SK-N-SH (cell line): ENCODE measurements around the gene DCBLD1. TPM values are rescaled to one million over a fixed set of nuclear protein-coding genes. Genes with fewer than 3 reads are reported as not detected.

Source experiments
- CTCF ChIA-PET: fragments of 300-600, 350-600 bp; formaldehyde crosslinking; extraction: SDS; loops from one replicate; lab custom pipeline; 2021; lab: Yijun Ruan, JAX
- POLR2A ChIA-PET: fragments of 350-600 bp; sonication (Branson Sonifier 250); formaldehyde crosslinking; extraction: SDS; loops from one replicate; lab custom pipeline; 2020; ENCODE audit warnings: antibody characterized with exemption, inconsistent platforms; lab: Yijun Ruan, JAX
- DNase-seq: peaks from one replicate; pipeline ENCODE4 v3.0.0; 2012
- H2AFZ ChIP-seq: fragments of 200-600 bp; sonication (generic); 2 replicates; pipeline ENCODE4 v1.8.1; 2016; ENCODE audit warnings: antibody characterized with exemption, mild to moderate bottlenecking, low read depth
- H3F3A ChIP-seq: fragments of 200-600 bp; sonication (generic); replicated peaks from 2 replicates; pipeline ENCODE3; 2016; ENCODE audit warnings: antibody characterized with exemption, mild to moderate bottlenecking; ENCODE audit not compliant: insufficient read depth
- H3K27ac ChIP-seq, 2 experiments: fragments of 200-500 bp in 1 of 2; fragments of 200-600 bp in 1 of 2; sonication (Bioruptor generic) in 1 of 2; sonication (generic), shearing (Covaris generic) in 1 of 2; 2 replicates each; pipeline versions ENCODE4 v1.5.1 to v1.6.1; 2014 to 2016; ENCODE audit warnings: low read depth in 2 of 2, inconsistent platforms in 1 of 2, low read length in 1 of 2, mild to moderate bottlenecking in 1 of 2, mixed read lengths in 1 of 2
- H3K27me3 ChIP-seq: fragments of 200-600 bp; sonication (generic), shearing (Covaris generic); 2 replicates; pipeline ENCODE4 v1.6.1; 2016; ENCODE audit warnings: mixed run types; ENCODE audit not compliant: insufficient read depth
- H3K36me3 ChIP-seq, 2 experiments: fragments of 200-500 bp in 1 of 2; fragments of 200-600 bp in 1 of 2; sonication (Bioruptor generic) in 1 of 2; sonication (generic) in 1 of 2; replicated peaks in 1 of 2; 2 replicates each; pipeline versions ENCODE3 to v1.5.1; 2014 to 2016; ENCODE audit warnings: low read length in 1 of 2, mild to moderate bottlenecking in 1 of 2; ENCODE audit not compliant: insufficient read depth in 2 of 2, control insufficient read depth in 1 of 2
- H3K4me1 ChIP-seq, 2 experiments: fragments of 200-500 bp in 1 of 2; fragments of 200-600 bp in 1 of 2; sonication (Bioruptor generic) in 1 of 2; sonication (generic), shearing (Covaris generic) in 1 of 2; 2 replicates each; pipeline versions ENCODE4 v1.5.1 to v1.6.1; 2014 to 2016; ENCODE audit warnings: low read depth in 1 of 2, low read length in 1 of 2, mixed run types in 1 of 2; ENCODE audit not compliant: insufficient read depth in 2 of 2, control insufficient read depth in 1 of 2
- H3K4me2 ChIP-seq: fragments of 200-600 bp; sonication (generic), shearing (Covaris generic); 2 replicates; pipeline ENCODE4 v1.6.1; 2017; ENCODE audit warnings: mixed run types
- H3K4me3 ChIP-seq, 2 experiments: fragments of 200-500 bp in 1 of 2; fragments of 200-600 bp in 1 of 2; sonication (Bioruptor generic) in 1 of 2; sonication (generic), shearing (Covaris generic) in 1 of 2; 2 replicates each; pipeline versions ENCODE4 v1.5.1 to v1.8.1; 2014 to 2016; ENCODE audit warnings: low read depth in 2 of 2, inconsistent platforms in 1 of 2, low read length in 1 of 2, mild to moderate bottlenecking in 1 of 2, mixed read lengths in 1 of 2, moderate library complexity in 1 of 2
- H3K79me2 ChIP-seq: fragments of 200-600 bp; sonication (generic); 2 replicates; pipeline ENCODE4 v1.8.1; 2017; ENCODE audit warnings: mild to moderate bottlenecking; ENCODE audit not compliant: insufficient read depth
- H3K9ac ChIP-seq: fragments of 200-600 bp; sonication (generic); 2 replicates; pipeline ENCODE4 v1.6.1; 2017; ENCODE audit warnings: mixed run types
- H3K9me2 ChIP-seq: fragments of 200-600 bp; sonication (generic); 2 replicates; pipeline ENCODE4 v1.6.1; 2017; ENCODE audit warnings: mixed run types
- H3K9me3 ChIP-seq: fragments of 200-600 bp; sonication (generic); 2 replicates; pipeline ENCODE4 v1.6.1; 2017; ENCODE audit warnings: mixed run types, mild to moderate bottlenecking, moderate library complexity
- H4K20me1 ChIP-seq: fragments of 200-600 bp; sonication (generic); 2 replicates; pipeline ENCODE4 v1.6.1; 2017; ENCODE audit warnings: mild to moderate bottlenecking, mixed run types; ENCODE audit not compliant: insufficient read depth
- CHD2 ChIP-seq: fragments of 150-350 bp; IDR thresholded peaks from 2 replicates; pipeline ENCODE4 v1.6.1; 2018; ENCODE audit warnings: low read length; ENCODE audit not compliant: partially characterized antibody
- ELF1 ChIP-seq: IDR thresholded peaks from 2 replicates; pipeline ENCODE4 v1.4.0; 2012
- FOSL2 ChIP-seq: IDR thresholded peaks from 2 replicates; pipeline ENCODE4 v1.4.0; 2012; ENCODE audit warnings: low read depth, mild to moderate bottlenecking, moderate library complexity, borderline replicate concordance
- FOXJ3 ChIP-seq: sonication (generic); formaldehyde crosslinking; IDR thresholded peaks from 2 replicates; pipeline ENCODE4 v1.5.1; 2020; ENCODE audit warnings: mild to moderate bottlenecking, missing genetic modification reagents
- GABPA ChIP-seq: IDR thresholded peaks from 2 replicates; pipeline ENCODE4 v1.4.0; 2012; ENCODE audit warnings: low read depth, mild to moderate bottlenecking
- IRF3 ChIP-seq: fragments of 150-350 bp; IDR thresholded peaks from 2 replicates; pipeline ENCODE4 v1.6.1; 2016; ENCODE audit warnings: mild to moderate bottlenecking, low read depth, low read length
- JUND ChIP-seq: IDR thresholded peaks from 2 replicates; pipeline ENCODE4 v1.4.0; 2012
- MEF2A ChIP-seq: IDR thresholded peaks from 2 replicates; pipeline ENCODE4 v1.4.0; 2012; ENCODE audit warnings: low read depth, borderline replicate concordance
- POLR2AphosphoS5 ChIP-seq: IDR thresholded peaks from 2 replicates; pipeline ENCODE4 v1.6.1; 2012; ENCODE audit warnings: low read depth, low read length
- RAD21 ChIP-seq: IDR thresholded peaks from 2 replicates; pipeline ENCODE4 v1.6.1; 2012; ENCODE audit warnings: mild to moderate bottlenecking, low read length
- REST ChIP-seq: IDR thresholded peaks from 2 replicates; pipeline ENCODE4 v1.6.1; 2012; ENCODE audit warnings: mild to moderate bottlenecking, low read depth, low read length, moderate library complexity
- RFX5 ChIP-seq: IDR thresholded peaks from 2 replicates; pipeline ENCODE4 v1.6.1; 2012; ENCODE audit warnings: mild to moderate bottlenecking, improper control_type of control experiment, low read length
- TAF1 ChIP-seq: IDR thresholded peaks from 2 replicates; pipeline ENCODE4 v1.6.1; 2012; ENCODE audit warnings: low read depth, mild to moderate bottlenecking, low read length, moderate library complexity, borderline replicate concordance
- TEAD4 ChIP-seq: IDR thresholded peaks from 2 replicates; pipeline ENCODE4 v1.4.0; 2012; ENCODE audit warnings: mild to moderate bottlenecking, borderline replicate concordance; ENCODE audit not compliant: insufficient read depth
- USF1 ChIP-seq: IDR thresholded peaks from 2 replicates; pipeline ENCODE4 v1.4.0; 2012; ENCODE audit warnings: low read depth, borderline replicate concordance
- YY1 ChIP-seq: IDR thresholded peaks from 2 replicates; pipeline ENCODE4 v1.4.0; 2012; ENCODE audit warnings: low read depth, mild to moderate bottlenecking
- WGBS: methylation state at CpG from one replicate; pipeline ENCODE4 v1.1.6; 2017; ENCODE audit warnings: low lambda C conversion rate; 5-methylcytosine and 5-hydroxymethylcytosine counted together
- polyA plus RNA-seq, 3 experiments: library from polyadenylated mRNA; depleted of rRNA; stranded (reverse); fragments of >200 nt; gene quantifications; 2 replicates each; pipeline ENCODE4 v1.2.3, GENCODE V29; 2012

Gene DCBLD1
- polyA plus RNA-seq, 1 of the 3 experiments (the other 2 are of a cell fraction) = 82.2 TPM

GRCh38 chr6:117506907-117507306 is 24.4 kb downstream of the DCBLD1 start:
- H3K27me3 ChIP-seq = no peaks in the 10 kb centered on the region
- no peak for DNase-seq
- no peak for TF ChIP-seq GABPA
- no peak for TF ChIP-seq MEF2A
- no peak for TF ChIP-seq RAD21
- TF ChIP-seq FOXJ3 (CRISPR knock-in tag) = no peak
- no peak for TF ChIP-seq FOSL2
- no peak for TF ChIP-seq CHD2
- TF ChIP-seq TAF1 = no peak
- H3K9ac ChIP-seq = no peak overlapping the region
- H3K4me2 ChIP-seq = peak overlapping the region; percentile 49; the same call in 1 of the 2 replicates
- no peaks in the 10 kb centered on the region for H4K20me1 ChIP-seq
- H3K9me3 ChIP-seq = no peaks in the 10 kb centered on the region
- CTCF ChIA-PET = no interaction called here
- no peak overlapping the region; a peak in 1 of 4 replicates for H3K4me3 ChIP-seq
- WGBS = 17% methylated on average over 2 of the region's 2 CpGs
- peaks cover 96% of the 10 kb centered on the region for H3K79me2 ChIP-seq
- H3K36me3 ChIP-seq = peaks cover 16 to 67% of the 10 kb centered on the region in 2 experiments
- H3F3A ChIP-seq = peaks cover 24% of the 10 kb centered on the region
- POLR2A ChIA-PET = no interaction called here
- peaks cover 0 to 23% of the 10 kb centered on the region in 2 experiments; a peak in 3 of 4 replicates for H3K4me1 ChIP-seq
- no peak overlapping the region for H2AFZ ChIP-seq
- H3K27ac ChIP-seq = peak overlapping the region; percentile 56 to 79; a peak in 2 of 4 replicates
- no peaks in the 10 kb centered on the region for H3K9me2 ChIP-seq

GRCh38 chr6:117508450-117508971 is 26.0 kb downstream of the DCBLD1 start:
- ChIA-PET CTCF (no interaction called here), POLR2A (no interaction called here)
- H3K9ac ChIP-seq = no peak overlapping the region
- no peak for TF ChIP-seq TEAD4
- no peak for DNase-seq
- H3K79me2 ChIP-seq = peaks cover 96% of the 10 kb centered on the region
- H3K9me3 ChIP-seq = no peaks in the 10 kb centered on the region
- 49% methylated on average over 3 of the region's 4 CpGs for WGBS
- no peak overlapping the region for H2AFZ ChIP-seq
- H3K27ac ChIP-seq = peak overlapping the region in 1 of 2 experiments; percentile 79; a peak in 1 of 4 replicates
- no peak overlapping the region for H3K4me3 ChIP-seq
- H3K27me3 ChIP-seq = no peaks in the 10 kb centered on the region
- peaks cover 16 to 68% of the 10 kb centered on the region in 2 experiments for H3K36me3 ChIP-seq
- peaks cover 0 to 28% of the 10 kb centered on the region in 2 experiments; a peak in 3 of 4 replicates for H3K4me1 ChIP-seq
- H3K4me2 ChIP-seq = no peak overlapping the region
- H3F3A ChIP-seq = peaks cover 24% of the 10 kb centered on the region
- no peaks in the 10 kb centered on the region for H4K20me1 ChIP-seq
- H3K9me2 ChIP-seq = no peaks in the 10 kb centered on the region

- WGBS = 91% methylated on average over 7 of the region's 7 CpGs
- Histone ChIP-seq H3F3A (peaks cover 24% of the 10 kb centered on the region), H3K4me2 (no peak overlapping the region), H3K79me2 (peaks cover 96% of the 10 kb centered on the region), H3K9ac (no peak overlapping the region), H3K36me3 (peaks cover 12 to 63% of the 10 kb centered on the region in 2 experiments), H3K4me3 (no peak overlapping the region), H3K9me3 (no peaks in the 10 kb centered on the region), H3K27me3 (no peaks in the 10 kb centered on the region), H2AFZ (no peak overlapping the region), H3K4me1 (peaks cover 0 to 33% of the 10 kb centered on the region in 2 experiments; a peak in 3 of 4 replicates), H3K27ac (no peak overlapping the region), H4K20me1 (no peaks in the 10 kb centered on the region), H3K9me2 (no peaks in the 10 kb centered on the region)
- POLR2A ChIA-PET = no interaction called here
- CTCF ChIA-PET = no interaction called here
- no peak for DNase-seq
- no peak for TF ChIP-seq USF1
- TF ChIP-seq JUND = no peak
- TF ChIP-seq IRF3 = no peak
- no peak for TF ChIP-seq REST
- no peak for TF ChIP-seq CHD2
- TF ChIP-seq MEF2A = no peak
- no peak for TF ChIP-seq RFX5
- TF ChIP-seq TEAD4 = no peak
- no peak for TF ChIP-seq POLR2AphosphoS5
- TF ChIP-seq YY1 = no peak
- no peak for TF ChIP-seq ELF1
Observed at GRCh38 chr6:117509021-117509420, 26.5 kb downstream of the DCBLD1 start.
